IPS-18c (cell line): ENCODE results near the gene ALDH1A1.

ENCODE experiments used
- H3K4me3 ChIP-seq: 2 replicates; pipeline ENCODE4 v1.7.0; 2013; ENCODE audit warnings: low read depth, mild to moderate bottlenecking, low read length, moderate library complexity; ENCODE audit not compliant: insufficient read depth
- H3K9me3 ChIP-seq: one replicate; pipeline ENCODE4 v1.6.1; 2013; ENCODE audit warnings: mild to moderate bottlenecking, low read length, moderate library complexity; ENCODE audit not compliant: control insufficient read depth, insufficient read depth

Gene ALDH1A1

DNA sequence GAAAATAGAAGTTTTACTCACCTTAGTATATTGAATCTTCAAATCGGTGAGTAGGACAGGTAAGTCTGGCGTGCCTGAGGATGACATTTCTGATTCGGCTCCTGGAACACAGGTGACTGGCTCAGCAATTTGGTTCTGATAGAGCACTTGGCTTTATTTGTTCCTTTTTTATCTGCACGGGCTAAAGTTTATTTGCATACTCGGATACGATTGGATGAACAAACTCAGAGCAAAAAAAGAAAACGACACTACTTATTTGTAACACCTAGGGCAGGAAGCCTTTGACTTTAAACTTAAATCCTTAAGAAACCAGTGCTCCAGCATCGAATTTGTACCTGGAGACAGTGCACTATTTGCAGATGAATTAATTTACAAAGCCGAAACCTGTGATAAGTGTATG lies at the start of gene ALDH1A1:
TSS of gene ALDH1A1 (minus strand) at position 140 of the 400 bp plus-strand sequence. CDS start at position 87, 53 bp downstream.
- no peaks in the 10 kb centered on the region for H3K9me3 ChIP-seq
- no peak within 1 kb of the TSS for H3K4me3 ChIP-seq

DNA sequence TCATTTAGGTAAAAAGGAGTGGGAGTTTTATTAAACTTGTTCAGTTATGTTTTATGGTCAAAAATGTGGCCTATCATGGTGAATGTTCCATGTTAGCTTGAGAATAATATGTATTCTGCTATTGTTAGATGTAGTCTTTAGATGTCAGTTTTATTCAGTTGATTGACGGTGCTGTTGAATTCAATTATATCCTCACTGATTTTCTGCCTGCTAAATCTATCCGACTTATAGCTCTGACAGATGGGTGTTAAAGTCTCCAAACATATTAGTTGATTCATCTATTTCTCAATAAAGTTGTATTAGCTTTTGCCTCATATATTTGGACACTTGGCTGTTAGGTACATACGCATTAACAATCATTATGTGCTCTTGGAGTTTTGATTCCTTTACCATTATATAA lies 49.0 kb upstream of the ALDH1A1 start:
- H3K4me3 ChIP-seq, result no peak overlapping the region
- H3K9me3 ChIP-seq, result no peaks in the 10 kb centered on the region

DNA sequence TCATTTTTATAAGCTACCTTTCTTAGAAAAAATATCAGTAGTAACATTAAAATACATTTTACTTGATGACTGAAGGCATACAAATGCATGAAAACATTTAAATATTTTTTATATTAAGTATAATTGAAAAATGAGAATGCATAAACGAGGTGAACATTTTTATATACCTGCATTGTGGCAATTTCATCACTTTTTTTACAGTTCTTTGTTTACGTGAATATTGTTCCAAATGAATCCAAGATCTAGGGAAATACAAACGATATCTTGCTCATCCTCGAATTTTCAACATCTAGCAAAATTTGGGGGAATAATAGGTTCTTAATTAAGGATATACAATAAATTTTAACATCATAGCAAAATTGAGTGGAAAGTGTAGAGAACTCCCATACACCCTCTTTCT lies 45.5 kb upstream of the ALDH1A1 start:
- Histone ChIP-seq H3K4me3 (no peak overlapping the region), H3K9me3 (no peaks in the 10 kb centered on the region)

DNA sequence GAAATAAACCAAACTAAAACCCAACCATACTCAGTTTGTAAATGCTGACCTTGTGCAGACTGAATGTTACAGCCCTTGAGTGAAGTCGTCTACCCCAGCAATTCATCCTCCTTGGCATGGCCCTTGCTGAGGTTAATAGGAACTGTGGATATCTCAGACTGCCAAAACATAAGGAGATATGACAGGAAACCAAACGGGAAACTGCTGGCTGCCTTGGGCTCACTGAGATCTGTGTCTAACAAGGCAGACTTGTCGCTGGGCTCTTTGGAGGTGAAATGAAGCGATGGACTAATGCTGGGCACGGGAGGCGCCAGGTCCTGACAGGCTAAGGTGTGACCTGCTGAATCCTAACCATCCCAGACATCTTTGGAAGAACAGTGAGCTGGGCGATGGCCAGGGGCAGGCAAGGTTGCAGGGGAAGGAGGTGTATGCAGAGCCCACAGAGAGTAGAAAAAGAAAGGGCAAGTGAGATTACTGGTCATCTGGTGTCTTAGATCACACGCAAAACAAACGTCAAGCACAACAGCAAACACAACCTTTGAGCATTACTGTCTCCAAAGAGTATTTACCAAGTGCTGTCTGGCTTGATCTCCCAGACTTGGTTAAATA lies 44.6 kb upstream of the ALDH1A1 start:
- H3K4me3 ChIP-seq, result no peak overlapping the region
- H3K9me3 ChIP-seq, result no peaks in the 10 kb centered on the region

DNA sequence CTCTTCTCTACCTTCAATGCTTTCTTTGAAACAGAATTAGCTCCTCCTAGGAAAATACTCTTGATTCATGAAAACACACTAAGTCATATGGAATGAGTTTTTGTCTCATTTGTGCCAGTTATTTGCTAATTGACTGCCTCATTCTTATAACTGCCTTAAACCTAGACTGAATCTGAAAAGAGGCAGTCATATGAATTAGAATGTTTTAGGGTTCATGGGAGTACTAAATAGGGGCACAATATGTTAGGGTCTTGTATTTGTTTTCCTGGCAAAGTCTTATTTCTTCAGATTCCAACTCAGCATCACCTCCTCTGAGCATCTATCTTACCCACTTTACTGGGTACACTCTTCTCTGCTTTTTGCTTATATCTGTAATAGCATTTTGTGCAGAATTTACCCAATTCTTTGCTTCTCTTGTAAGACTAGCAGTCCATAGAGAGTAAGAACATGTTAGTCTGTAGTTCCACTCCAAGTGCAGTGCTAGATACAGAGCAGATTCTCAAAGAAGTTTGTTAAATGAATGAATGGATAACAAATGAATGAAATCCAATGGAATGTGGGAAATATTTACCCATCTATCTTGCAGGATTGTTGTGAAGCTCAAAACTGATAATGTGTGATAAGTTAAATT lies 43.9 kb upstream of the ALDH1A1 start:
- H3K4me3 ChIP-seq, result no peak overlapping the region

DNA sequence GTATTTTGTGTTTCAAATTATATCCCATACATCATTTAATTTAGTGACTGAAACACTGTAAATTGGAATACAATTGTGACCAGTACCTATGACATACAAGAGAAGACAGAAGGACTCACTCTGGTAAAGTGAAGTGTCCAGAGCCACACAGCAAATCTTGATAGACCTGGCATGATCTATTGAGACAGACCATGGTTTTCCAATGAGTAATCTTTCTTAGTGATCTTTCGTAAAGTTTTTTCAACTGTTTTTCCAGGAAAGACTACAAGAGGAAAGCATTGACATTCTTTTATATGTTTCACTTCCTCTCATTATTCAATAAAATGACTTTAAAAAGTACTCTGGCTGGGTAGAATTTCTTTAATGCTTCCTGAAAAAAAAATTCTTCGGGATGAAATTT lies 43.3 kb upstream of the ALDH1A1 start:
- Histone ChIP-seq H3K4me3 (no peak overlapping the region), H3K9me3 (no peaks in the 10 kb centered on the region)

More for the DNA sequence above, 43.9 kb upstream of the ALDH1A1 start:
- no peaks in the 10 kb centered on the region for H3K9me3 ChIP-seq

DNA sequence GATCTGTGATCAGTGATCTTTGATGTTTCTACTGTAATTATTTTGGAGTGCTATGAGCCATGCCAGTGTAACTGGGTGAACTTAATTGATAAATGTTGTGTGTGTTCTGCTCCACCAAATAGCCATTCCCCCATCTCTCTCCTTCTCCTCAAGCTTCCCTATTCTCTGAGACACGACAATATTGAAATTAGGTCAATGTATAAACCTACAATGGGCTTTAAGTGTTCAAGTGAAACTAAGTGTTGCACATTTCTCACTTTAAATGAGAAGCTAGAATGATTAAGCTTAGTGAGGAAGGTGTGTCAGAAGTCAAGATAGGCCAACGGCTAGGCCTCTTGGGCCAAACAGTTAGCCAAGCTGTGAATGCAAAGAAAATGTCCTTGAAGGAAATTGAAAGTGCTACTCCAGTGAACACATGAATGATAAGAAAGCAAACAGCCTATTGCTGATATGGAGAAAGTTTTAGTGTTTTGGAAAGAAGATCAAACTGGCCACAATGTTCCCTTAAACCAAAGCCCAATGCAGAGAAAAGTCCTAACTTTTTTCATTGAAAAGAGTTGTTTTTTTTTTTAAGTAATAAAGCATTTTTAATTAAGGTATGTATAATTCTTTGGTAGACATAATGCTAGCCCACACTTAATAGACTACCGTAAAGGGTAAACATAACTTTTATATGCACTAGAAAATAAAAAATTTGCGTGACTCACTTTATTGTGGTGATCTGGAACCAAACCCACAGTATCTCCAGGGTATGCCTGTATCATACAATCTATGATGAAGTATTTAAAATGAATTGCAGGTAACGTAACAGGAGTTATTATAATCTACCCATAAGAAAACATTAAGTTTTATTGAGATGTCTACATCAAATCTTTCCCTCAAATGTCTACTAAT lies 42.5 kb upstream of the ALDH1A1 start:
- no peak overlapping the region for H3K4me3 ChIP-seq
- no peaks in the 10 kb centered on the region for H3K9me3 ChIP-seq

DNA sequence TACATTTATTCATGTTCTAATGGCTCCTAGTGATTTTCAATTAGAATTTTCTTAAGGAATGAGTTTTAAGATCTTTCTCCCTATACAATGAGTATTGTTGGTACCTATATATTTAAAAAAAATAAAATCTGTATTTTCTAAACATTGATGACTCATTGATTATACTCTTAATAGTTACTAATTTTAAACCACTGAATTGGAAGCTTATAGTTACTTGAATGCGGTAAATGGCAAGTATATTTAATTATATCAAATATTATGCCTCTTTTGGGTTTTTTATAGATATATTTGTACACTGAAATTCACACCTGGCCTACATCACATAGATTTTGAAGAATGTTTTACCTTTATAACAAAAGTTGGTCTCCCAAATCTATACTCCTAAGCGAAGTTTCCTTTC lies 38.9 kb upstream of the ALDH1A1 start:
- Histone ChIP-seq H3K9me3 (no peaks in the 10 kb centered on the region), H3K4me3 (no peak overlapping the region)

DNA sequence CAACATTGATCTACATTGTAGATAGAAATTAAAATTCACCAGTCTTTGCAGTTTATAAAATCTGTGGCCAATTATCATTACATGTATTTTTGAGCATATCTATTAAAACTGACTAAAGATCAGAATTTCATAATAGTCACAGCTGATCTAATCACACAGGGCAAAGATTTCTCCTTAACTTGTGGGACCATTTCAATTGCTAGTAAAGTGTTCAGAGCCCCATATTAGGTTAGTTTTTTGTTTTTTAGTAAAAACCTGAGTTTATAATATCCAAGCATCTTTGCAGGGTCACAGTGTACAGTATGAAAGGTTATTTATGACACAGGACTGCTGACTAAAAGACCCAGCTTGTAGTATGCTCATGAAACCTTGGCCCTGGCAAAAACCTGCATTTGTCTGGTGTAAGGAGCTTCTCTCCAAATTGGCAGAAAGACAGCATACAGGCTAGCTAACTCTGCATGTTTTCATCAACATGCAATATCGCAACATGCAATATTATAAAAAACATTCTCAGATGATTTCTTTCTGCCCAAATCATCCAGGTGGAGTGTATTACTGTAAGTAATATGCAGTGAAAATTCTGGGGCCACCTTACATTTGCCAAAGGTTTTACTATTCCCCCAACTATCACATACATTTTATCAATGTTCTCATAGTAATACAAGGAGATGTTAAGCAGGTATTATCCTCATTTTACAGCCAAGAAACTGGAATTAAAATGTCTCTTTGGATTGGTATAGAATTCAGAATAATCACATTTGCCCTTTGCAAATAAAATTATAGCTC lies 37.7 kb upstream of the ALDH1A1 start:
- Histone ChIP-seq H3K9me3 (no peaks in the 10 kb centered on the region), H3K4me3 (no peak overlapping the region)

DNA sequence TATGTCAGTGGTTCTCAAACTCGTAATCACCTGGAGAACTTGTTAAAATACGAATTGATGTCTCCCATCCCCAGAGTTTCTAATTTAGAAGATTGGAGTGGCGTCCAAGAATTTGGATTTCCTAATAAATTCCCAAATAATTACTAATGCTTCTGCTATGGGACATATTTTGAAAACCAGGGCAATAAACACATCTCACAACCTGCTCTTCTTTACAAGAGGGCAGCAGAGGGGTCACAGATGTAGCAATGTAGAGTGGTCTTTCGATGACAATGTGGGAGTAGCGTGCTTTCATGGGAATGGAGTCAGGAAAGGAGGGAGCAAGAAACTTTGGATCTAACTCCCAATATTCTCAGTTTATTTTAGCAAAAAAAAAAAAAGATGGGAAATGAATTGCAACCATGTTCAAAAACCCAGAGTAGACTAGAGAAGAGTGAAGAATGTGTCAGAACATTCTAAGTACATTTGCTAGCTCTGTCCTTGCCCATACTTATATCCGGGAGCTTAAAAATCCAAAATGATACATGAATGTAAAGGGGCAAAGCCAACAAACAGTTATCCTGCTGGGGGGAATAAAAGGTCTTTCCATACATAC lies 33.8 kb upstream of the ALDH1A1 start:
- no peak overlapping the region for H3K4me3 ChIP-seq
- H3K9me3 ChIP-seq, result no peaks in the 10 kb centered on the region

DNA sequence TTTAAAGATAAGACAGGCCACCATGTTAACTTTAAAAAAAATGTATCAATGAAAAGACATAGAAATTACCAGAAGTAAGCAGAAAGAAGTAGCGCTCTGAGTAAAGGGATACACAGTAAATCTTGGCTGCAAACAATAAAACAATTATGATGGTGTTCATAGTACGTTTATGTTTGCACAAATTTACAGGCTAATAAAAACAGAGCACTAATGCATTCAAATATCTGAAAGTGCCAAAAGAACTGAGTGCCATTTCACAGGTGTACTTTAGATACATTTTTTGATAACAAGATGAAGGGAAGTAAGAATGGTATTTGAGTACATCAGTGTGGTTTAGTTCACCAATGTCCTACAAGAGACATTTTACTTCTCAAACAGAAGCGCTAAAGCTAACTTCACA lies 32.9 kb upstream of the ALDH1A1 start:
- H3K4me3 ChIP-seq, result no peak overlapping the region
- no peaks in the 10 kb centered on the region for H3K9me3 ChIP-seq

DNA sequence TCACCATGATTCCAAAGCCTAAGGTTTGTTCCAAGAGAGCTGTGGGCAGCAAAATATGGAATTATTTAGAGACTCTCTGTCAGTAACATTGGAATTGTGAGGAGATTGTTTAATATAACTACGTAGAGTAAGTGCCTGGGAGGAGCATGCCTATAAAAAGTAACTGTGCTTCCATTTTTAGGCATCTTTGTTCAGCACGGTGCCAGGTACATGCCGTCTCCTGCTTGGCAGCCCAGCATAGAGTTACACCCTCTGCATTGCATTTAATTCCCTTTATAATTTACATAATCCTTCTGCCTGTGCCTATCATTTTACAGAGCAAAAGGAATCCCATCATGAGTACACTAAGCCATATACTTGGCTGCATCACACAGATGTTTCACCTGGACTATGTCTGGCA lies 32.1 kb upstream of the ALDH1A1 start:
- H3K4me3 ChIP-seq, result no peak overlapping the region
- H3K9me3 ChIP-seq, result no peaks in the 10 kb centered on the region

DNA sequence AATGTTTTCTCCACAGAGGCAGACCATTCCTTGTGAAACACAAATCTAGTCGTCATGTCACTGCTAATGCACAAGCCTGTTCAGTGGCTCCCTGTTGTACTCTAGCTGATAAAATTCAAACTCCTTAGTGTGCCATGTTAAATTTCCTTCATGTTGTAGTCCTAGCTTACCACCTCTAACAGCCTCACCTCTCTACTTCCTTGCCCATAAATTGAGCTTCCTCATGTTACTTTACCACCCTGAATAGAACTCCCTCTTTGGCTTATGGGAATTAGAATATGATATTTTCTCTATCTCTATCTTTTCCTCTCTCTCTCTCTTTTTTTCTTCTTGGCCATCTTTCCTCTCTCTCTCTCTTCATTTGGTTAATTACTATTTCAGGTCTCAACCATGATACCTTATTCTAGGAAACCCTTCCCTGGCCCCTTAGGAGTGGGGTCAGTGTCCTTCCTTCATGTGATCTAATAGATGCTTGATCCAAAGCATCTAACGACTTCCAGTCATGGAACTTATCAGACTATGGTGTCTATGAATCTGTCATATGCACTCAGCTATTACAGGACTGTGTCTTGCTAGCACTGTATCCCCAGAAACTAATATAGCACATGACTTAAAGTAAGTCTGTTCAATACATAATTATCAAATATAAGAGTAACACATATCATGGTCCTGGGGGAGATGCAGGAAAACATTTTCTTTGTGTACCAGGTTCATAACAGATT lies 31.5 kb upstream of the ALDH1A1 start:
- Histone ChIP-seq H3K9me3 (no peaks in the 10 kb centered on the region), H3K4me3 (no peak overlapping the region)

DNA sequence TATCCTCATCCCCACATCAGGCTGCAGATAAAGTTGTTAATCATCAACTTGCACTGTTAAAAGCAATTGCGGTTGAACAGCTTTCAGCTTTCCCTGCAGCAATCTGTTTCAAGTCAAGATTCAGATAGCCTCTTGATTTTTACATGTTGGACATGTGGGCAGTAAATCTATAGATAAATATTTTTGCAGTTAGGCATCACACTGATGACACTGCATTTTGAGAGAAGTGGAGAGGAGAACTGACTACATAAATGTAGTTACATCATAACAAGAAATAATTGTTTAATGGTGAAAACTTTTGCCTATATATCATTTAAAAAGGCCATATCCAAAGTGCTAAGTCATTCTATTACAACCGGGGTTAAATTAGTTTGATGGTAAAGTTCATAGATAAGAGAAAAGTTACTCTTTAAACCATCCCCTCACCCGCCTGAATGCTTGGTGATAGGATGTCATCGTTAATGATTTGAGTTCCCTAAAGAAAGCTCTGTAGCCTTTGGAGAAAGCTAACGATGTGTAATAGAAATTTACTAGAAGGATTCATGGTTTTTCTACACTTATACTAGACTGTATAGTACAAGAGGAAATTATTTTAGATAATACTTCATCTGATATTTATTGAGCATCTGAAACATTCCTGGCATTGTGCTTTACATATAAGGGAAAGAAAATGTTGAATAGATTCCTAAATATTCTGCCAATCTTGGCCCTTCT lies 30.8 kb upstream of the ALDH1A1 start:
- Histone ChIP-seq H3K4me3 (no peak overlapping the region), H3K9me3 (no peaks in the 10 kb centered on the region)

DNA sequence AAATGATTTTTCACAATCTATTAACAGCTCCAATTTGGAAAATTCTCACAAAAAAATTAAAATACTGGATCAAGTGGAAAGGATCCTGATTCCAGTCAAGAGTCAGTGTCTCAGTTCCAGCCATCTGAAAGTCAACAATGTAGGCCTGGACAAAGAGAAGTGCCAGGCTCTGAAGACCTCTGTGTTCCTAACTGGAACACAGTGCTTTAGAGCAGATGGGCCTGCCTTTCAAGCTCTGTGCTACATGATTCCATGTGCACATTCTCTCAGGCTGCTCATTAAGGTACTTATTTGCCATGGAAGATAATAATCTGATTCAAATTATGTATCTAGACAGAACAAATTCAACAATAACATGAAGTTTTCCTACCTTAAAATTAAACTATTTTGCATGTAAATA lies 30.2 kb upstream of the ALDH1A1 start:
- Histone ChIP-seq H3K4me3 (no peak overlapping the region), H3K9me3 (no peaks in the 10 kb centered on the region)

DNA sequence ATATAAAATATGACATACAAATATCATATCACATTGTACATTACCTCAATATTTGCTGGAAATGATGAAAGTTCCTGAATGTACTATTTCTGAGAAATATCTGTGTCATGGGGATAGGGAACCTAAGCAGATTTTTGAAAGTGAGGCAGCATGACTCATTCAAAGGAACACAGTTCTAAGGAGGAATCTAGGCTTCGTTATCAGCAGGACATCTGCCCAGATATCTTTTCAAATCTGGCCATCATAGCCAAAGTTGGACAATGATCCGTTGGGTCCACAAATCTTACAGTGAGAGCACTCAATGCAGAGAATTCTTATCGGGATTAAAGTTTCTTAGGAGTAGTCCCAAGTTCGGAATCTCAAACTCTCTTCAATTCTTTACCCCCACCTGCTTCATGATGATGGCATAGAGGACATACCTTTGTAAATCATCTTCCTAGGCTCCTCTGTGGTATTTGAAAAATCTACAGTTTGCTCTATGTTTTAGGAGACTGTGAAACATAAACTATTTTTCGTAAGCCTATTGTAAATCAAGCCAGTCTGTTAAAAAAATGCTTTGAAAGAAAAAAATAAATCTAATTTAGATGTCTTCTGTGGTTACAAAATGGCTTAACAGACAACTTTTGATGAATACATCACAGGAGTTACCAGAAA lies 29.4 kb upstream of the ALDH1A1 start:
- Histone ChIP-seq H3K9me3 (no peaks in the 10 kb centered on the region), H3K4me3 (no peak overlapping the region)
